HCT116 (cell line): ENCODE measurements around the gene TSSK6. TPM values are rescaled to one million over a fixed set of nuclear protein-coding genes. Genes with fewer than 3 reads are reported as not detected.

Experiments used
- ATAC-seq: fragments of 200-7000 bp; cut with Tn5 transposase; 2 replicates; pipeline ENCODE4 v1.9.1; 2020; ENCODE audit warnings: mild to moderate bottlenecking, moderate library complexity
- BruUV-seq: library from RNA; stranded (reverse); fragments of 400-500 nt; replicated peaks from 2 replicates; lab custom pipeline; 2021; lab: Mats Ljungman, UMichigan
- CTCF ChIA-PET: fragments of 300-600 bp; sonication (Branson Sonifier 250); formaldehyde crosslinking; loops from one replicate; lab custom pipeline; 2021; ENCODE audit warnings: antibody characterized with exemption; lab: Charles Lee
- POLR2A ChIA-PET: fragments of 300-600, 350-600 bp; sonication (Branson Sonifier 250); formaldehyde crosslinking; loops from one replicate; lab custom pipeline; 2021; ENCODE audit warnings: antibody characterized with exemption; lab: Charles Lee
- RAD21 ChIA-PET, 2 experiments: fragments of 300-600 bp; sonication (Branson Sonifier 250); formaldehyde crosslinking; loops; one replicate each; lab custom pipeline; 2023; ENCODE audit warnings: low total read pairs in 2 of 2; ENCODE audit not compliant: uncharacterized antibody in 2 of 2, unreplicated experiment in 2 of 2, low non-redundant PET in 1 of 2; lab: Charles Lee
- DNase-seq: peaks from one replicate; pipeline ENCODE4 v3.0.0-alpha.2; 2010; ENCODE audit warnings: low read depth, low spot score
- H2AFZ ChIP-seq: fragments of 200-600 bp; shearing (Covaris generic), sonication (generic); 2 replicates; pipeline ENCODE4 v1.6.1; 2017; ENCODE audit warnings: low read depth, mixed run types, mixed read lengths, antibody characterized with exemption, low read length; ENCODE audit not compliant: poor library complexity, severe bottlenecking
- H3K27ac ChIP-seq: 2 replicates; pipeline ENCODE4 v1.5.1; 2012; ENCODE audit warnings: low read depth, low read length
- H3K27me3 ChIP-seq: fragments of 200-600 bp; sonication (generic); 2 replicates; pipeline ENCODE4 v1.6.1; 2016; ENCODE audit warnings: mixed run types, low read length, mixed read lengths; ENCODE audit not compliant: insufficient read depth
- H3K36me3 ChIP-seq, 2 experiments: fragments of 200-500 bp in 1 of 2; fragments of 200-600 bp in 1 of 2; sonication (Bioruptor generic) in 1 of 2; sonication (generic) in 1 of 2; 2 replicates each; pipeline versions ENCODE4 v1.5.1 to v1.6.1; 2014 to 2016; ENCODE audit warnings: low read length in 2 of 2, inconsistent platforms in 1 of 2, mixed read lengths in 1 of 2, mixed run types in 1 of 2; ENCODE audit not compliant: insufficient read depth in 2 of 2, control insufficient read depth in 1 of 2
- H3K4me1 ChIP-seq, 2 experiments: fragments of 200-600 bp in 1 of 2; sonication (generic) in 1 of 2; 2 replicates each; pipeline versions ENCODE4 v1.5.1 to v1.6.1; 2012 to 2017; ENCODE audit warnings: low read length in 2 of 2, inconsistent platforms in 1 of 2, mild to moderate bottlenecking in 1 of 2, mixed read lengths in 1 of 2, mixed run types in 1 of 2, moderate library complexity in 1 of 2; ENCODE audit not compliant: insufficient read depth in 2 of 2, control insufficient read depth in 1 of 2
- H3K4me2 ChIP-seq: fragments of 200-600 bp; sonication (generic); 2 replicates; pipeline ENCODE4 v1.6.1; 2017; ENCODE audit warnings: mixed run types, low read length, mixed read lengths
- H3K4me3 ChIP-seq, 2 experiments: fragments of 200-600 bp in 1 of 2; sonication (generic) in 1 of 2; replicated peaks in 1 of 2; 2 replicates each; pipeline ENCODE4 v1.5.1; 2011 to 2016; ENCODE audit warnings: low read length in 2 of 2, control low read depth in 1 of 2, low read depth in 1 of 2, mild to moderate bottlenecking in 1 of 2, mixed read lengths in 1 of 2, mixed run types in 1 of 2
- H3K79me2 ChIP-seq: fragments of 200-600 bp; sonication (generic); 2 replicates; pipeline ENCODE4 v1.6.1; 2017; ENCODE audit warnings: mild to moderate bottlenecking, mixed run types, low read length, moderate library complexity, mixed read lengths; ENCODE audit not compliant: insufficient read depth
- H3K9ac ChIP-seq: fragments of 200-600 bp; sonication (generic); 2 replicates; pipeline ENCODE4 v1.6.1; 2016; ENCODE audit warnings: low read length, mixed read lengths
- H3K9me2 ChIP-seq: fragments of 200-600 bp; sonication (generic), shearing (Covaris generic); 2 replicates; pipeline ENCODE4 v1.6.1; 2017; ENCODE audit warnings: mixed run types, mild to moderate bottlenecking, moderate library complexity; ENCODE audit not compliant: insufficient read depth
- H3K9me3 ChIP-seq, 2 experiments: fragments of 200-500 bp in 1 of 2; fragments of 200-600 bp in 1 of 2; sonication (Bioruptor generic) in 1 of 2; sonication (generic) in 1 of 2; 2 replicates each; pipeline ENCODE4 v1.6.1; 2014 to 2017; ENCODE audit warnings: low read length in 2 of 2, mixed read lengths in 2 of 2, inconsistent platforms in 1 of 2, low read depth in 1 of 2, mild to moderate bottlenecking in 1 of 2, mixed run types in 1 of 2, moderate library complexity in 1 of 2; ENCODE audit not compliant: control insufficient read depth in 1 of 2, insufficient read depth in 1 of 2
- H4K20me1 ChIP-seq: fragments of 200-600 bp; sonication (generic), shearing (Covaris generic); 2 replicates; pipeline ENCODE4 v1.6.1; 2017; ENCODE audit warnings: mixed run types, mild to moderate bottlenecking, moderate library complexity; ENCODE audit not compliant: insufficient read depth
- CEBPB ChIP-seq: IDR thresholded peaks from 2 replicates; pipeline ENCODE4 v1.6.1; 2012; ENCODE audit warnings: low read depth
- EZH2 ChIP-seq: fragments of 200-600 bp; sonication (generic); IDR thresholded peaks from 2 replicates; pipeline ENCODE4 v1.6.1; 2017; ENCODE audit warnings: antibody characterized with exemption, mixed run types
- EZH2phosphoT487 ChIP-seq: fragments of 200-600 bp; IDR thresholded peaks from 2 replicates; pipeline ENCODE4 v1.6.1; 2018; ENCODE audit warnings: antibody characterized with exemption, borderline replicate concordance
- POLR2A ChIP-seq: IDR thresholded peaks from 2 replicates; pipeline ENCODE4 v1.7.0; 2011; ENCODE audit warnings: borderline replicate concordance; ENCODE audit not compliant: insufficient read depth, insufficient read length; ENCODE audit errors: extremely low read depth
- POLR2AphosphoS5 ChIP-seq: IDR thresholded peaks from 2 replicates; pipeline ENCODE4 v1.6.1; 2011; ENCODE audit warnings: mild to moderate bottlenecking, low read depth, low read length, moderate library complexity
- SP1 ChIP-seq: IDR thresholded peaks from 2 replicates; pipeline ENCODE4 v1.6.1; 2012; ENCODE audit warnings: low read depth
- intact Hi-C: fragments of 100-400 bp; cut with micrococcal nuclease; formaldehyde crosslinking; loops from 2 replicates; pipeline ENCODE4 v1.10.0; 2022
- total RNA-seq: library from RNA; stranded (reverse); gene quantifications from one replicate; pipeline ENCODE4 v1.2.1, GENCODE V29; 2021; ENCODE audit not compliant: unreplicated experiment
- TF ChIP-seq, protein P1 (sequence below): IDR thresholded peaks from 2 replicates; pipeline ENCODE4 v1.6.1; 2012; ENCODE audit warnings: low read depth
- TF ChIP-seq, protein P2 (sequence below): IDR thresholded peaks from 2 replicates; pipeline ENCODE4 v1.6.1; 2012
- TF ChIP-seq, protein P3 (sequence below): IDR thresholded peaks from 2 replicates; pipeline ENCODE4 v1.6.1; 2011; ENCODE audit warnings: mild to moderate bottlenecking, low read length, moderate library complexity; ENCODE audit not compliant: insufficient replicate concordance; ENCODE audit errors: extremely low read depth
- TF ChIP-seq, protein P4 (sequence below), 3 experiments: fragments of 200-600 bp in 1 of 3; sonication (generic) in 1 of 3; IDR thresholded peaks in 2 of 3; conservative IDR thresholded peaks in 1 of 3; 2 replicates each; pipeline ENCODE4 v1.5.1; 2012 to 2017; ENCODE audit warnings: low read depth in 2 of 3, low read length in 2 of 3, antibody characterized with exemption in 1 of 3, borderline replicate concordance in 1 of 3, control low read depth in 1 of 3, mild to moderate bottlenecking in 1 of 3, mixed read lengths in 1 of 3, mixed run types in 1 of 3, moderate library complexity in 1 of 3; ENCODE audit not compliant: insufficient read depth in 1 of 3

TSSK6 gene
- total RNA-seq, 1 experiment from 2014 or later = 4.1 TPM

DNA sequence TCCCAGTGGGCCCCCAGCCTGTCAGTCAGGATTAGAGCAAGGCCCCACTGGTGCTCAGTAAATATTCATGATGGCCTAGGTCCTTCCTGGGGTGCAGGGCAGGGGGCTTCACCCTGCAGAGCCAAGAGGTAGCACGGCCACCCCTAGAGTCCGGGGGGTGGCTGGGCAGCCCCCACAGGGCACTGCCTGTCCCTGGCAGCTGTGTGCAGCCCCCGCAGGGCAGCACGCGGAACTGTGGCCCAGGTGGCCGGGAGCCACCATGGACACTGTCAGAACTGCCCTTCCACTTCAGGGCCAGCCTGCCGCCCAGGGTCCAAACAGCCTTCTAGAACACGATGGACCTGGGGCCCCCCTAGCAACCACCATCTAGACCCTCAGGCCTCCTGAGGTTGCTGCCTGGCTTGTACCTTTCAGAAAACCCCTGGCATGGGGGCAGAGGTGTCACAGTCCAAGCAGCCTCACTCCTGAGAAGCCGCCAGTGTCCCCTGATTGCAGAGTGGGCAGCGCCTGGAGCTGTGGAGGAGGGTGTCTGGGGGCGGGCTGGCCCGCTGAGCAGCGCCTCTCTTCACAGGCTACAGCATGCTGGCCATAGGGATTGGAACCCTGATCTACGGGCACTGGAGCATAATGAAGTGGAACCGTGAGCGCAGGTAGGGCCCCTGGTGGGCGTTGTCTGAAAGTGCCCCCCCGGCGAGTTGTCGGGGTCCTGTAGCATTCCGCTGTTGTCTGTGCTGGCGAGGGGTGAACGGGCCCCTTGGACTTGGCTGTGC, 10.4 kb upstream of the TSSK6 start:
- H3K4me3 ChIP-seq = no peak overlapping the region
- H3K4me1 ChIP-seq = no peaks in the 10 kb centered on the region
- no TSS peak for BruUV-seq
- intact Hi-C loops = no loop called here
- no peaks in the 10 kb centered on the region for H3K9me2 ChIP-seq
- ATAC-seq (no peak), DNase-seq (no peak)
- no peak overlapping the region for H3K9ac ChIP-seq
- peaks cover 54% of the 10 kb centered on the region for H3K79me2 ChIP-seq
- H3K9me3 ChIP-seq = no peaks in the 10 kb centered on the region
- H3K27ac ChIP-seq = no peak overlapping the region
- no peaks in the 10 kb centered on the region for H3K27me3 ChIP-seq
- TF ChIP-seq EZH2phosphoT487 (no peak), EZH2 (no peak)
- CTCF ChIA-PET = no interaction called here
- H3K36me3 ChIP-seq = peaks cover 1 to 13% of the 10 kb centered on the region in 2 experiments; a peak in 3 of 4 replicates
- no peaks in the 10 kb centered on the region for H4K20me1 ChIP-seq
- RAD21 ChIA-PET = interaction anchor here in 1 of 2 experiments (0.6 kb wide), 1 partner anchor 27 kb away, joined by 3 read pairs; no protein-coding TSS in a partner anchor
- H3K4me2 ChIP-seq = no peak overlapping the region
- H2AFZ ChIP-seq = no peak overlapping the region
- POLR2A ChIA-PET = no interaction called here

DNA sequence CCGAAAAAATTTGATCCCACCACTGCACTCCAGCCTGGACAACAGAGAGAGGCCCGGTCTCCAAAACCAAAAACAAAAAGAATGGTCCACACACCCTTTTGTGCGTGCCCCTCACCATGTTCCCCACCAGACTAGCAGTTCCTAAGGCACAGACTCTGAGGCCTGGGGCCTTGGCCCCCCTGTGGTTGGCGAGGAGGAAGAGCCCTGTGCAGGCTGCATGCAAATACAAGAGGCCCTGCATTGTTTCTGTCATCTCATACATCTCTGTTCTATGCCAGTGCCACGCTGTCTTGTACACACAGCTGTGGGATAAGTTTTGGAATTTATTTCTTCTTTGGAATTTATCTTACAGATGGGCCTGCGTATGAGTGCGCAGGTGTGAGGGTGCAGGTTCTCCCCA, 8.7 kb upstream of the TSSK6 start:
- H3K4me1 ChIP-seq = no peaks in the 10 kb centered on the region
- POLR2A ChIA-PET = no interaction called here
- no peak overlapping the region for H3K9ac ChIP-seq
- DNase-seq = no peak
- peaks cover 72% of the 10 kb centered on the region for H3K79me2 ChIP-seq
- H3K9me2 ChIP-seq = no peaks in the 10 kb centered on the region
- peaks cover 14 to 20% of the 10 kb centered on the region in 2 experiments; a peak in 3 of 4 replicates for H3K36me3 ChIP-seq
- no peak overlapping the region for H3K27ac ChIP-seq
- H3K4me2 ChIP-seq = no peak overlapping the region
- no peaks in the 10 kb centered on the region for H3K9me3 ChIP-seq
- H3K27me3 ChIP-seq = no peaks in the 10 kb centered on the region
- intact Hi-C loops = no loop called here
- CTCF ChIA-PET = no interaction called here
- BruUV-seq = no TSS peak
- H4K20me1 ChIP-seq = no peaks in the 10 kb centered on the region
- no peak overlapping the region for H3K4me3 ChIP-seq
- no peak for ATAC-seq
- H2AFZ ChIP-seq = no peak overlapping the region
- RAD21 ChIA-PET = no interaction called here
- TF ChIP-seq, protein P1, sequence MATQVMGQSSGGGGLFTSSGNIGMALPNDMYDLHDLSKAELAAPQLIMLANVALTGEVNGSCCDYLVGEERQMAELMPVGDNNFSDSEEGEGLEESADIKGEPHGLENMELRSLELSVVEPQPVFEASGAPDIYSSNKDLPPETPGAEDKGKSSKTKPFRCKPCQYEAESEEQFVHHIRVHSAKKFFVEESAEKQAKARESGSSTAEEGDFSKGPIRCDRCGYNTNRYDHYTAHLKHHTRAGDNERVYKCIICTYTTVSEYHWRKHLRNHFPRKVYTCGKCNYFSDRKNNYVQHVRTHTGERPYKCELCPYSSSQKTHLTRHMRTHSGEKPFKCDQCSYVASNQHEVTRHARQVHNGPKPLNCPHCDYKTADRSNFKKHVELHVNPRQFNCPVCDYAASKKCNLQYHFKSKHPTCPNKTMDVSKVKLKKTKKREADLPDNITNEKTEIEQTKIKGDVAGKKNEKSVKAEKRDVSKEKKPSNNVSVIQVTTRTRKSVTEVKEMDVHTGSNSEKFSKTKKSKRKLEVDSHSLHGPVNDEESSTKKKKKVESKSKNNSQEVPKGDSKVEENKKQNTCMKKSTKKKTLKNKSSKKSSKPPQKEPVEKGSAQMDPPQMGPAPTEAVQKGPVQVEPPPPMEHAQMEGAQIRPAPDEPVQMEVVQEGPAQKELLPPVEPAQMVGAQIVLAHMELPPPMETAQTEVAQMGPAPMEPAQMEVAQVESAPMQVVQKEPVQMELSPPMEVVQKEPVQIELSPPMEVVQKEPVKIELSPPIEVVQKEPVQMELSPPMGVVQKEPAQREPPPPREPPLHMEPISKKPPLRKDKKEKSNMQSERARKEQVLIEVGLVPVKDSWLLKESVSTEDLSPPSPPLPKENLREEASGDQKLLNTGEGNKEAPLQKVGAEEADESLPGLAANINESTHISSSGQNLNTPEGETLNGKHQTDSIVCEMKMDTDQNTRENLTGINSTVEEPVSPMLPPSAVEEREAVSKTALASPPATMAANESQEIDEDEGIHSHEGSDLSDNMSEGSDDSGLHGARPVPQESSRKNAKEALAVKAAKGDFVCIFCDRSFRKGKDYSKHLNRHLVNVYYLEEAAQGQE = no peak
- no peak for TF ChIP-seq POLR2A
- no peak for TF ChIP-seq CEBPB
- no peak for TF ChIP-seq SP1
- TF ChIP-seq, protein P2, sequence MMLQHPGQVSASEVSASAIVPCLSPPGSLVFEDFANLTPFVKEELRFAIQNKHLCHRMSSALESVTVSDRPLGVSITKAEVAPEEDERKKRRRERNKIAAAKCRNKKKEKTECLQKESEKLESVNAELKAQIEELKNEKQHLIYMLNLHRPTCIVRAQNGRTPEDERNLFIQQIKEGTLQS = no peak
- no peak for TF ChIP-seq POLR2AphosphoS5
- TF ChIP-seq, protein P3, sequence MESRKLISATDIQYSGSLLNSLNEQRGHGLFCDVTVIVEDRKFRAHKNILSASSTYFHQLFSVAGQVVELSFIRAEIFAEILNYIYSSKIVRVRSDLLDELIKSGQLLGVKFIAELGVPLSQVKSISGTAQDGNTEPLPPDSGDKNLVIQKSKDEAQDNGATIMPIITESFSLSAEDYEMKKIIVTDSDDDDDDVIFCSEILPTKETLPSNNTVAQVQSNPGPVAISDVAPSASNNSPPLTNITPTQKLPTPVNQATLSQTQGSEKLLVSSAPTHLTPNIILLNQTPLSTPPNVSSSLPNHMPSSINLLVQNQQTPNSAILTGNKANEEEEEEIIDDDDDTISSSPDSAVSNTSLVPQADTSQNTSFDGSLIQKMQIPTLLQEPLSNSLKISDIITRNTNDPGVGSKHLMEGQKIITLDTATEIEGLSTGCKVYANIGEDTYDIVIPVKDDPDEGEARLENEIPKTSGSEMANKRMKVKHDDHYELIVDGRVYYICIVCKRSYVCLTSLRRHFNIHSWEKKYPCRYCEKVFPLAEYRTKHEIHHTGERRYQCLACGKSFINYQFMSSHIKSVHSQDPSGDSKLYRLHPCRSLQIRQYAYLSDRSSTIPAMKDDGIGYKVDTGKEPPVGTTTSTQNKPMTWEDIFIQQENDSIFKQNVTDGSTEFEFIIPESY = no peak
- TF ChIP-seq, protein P4, sequence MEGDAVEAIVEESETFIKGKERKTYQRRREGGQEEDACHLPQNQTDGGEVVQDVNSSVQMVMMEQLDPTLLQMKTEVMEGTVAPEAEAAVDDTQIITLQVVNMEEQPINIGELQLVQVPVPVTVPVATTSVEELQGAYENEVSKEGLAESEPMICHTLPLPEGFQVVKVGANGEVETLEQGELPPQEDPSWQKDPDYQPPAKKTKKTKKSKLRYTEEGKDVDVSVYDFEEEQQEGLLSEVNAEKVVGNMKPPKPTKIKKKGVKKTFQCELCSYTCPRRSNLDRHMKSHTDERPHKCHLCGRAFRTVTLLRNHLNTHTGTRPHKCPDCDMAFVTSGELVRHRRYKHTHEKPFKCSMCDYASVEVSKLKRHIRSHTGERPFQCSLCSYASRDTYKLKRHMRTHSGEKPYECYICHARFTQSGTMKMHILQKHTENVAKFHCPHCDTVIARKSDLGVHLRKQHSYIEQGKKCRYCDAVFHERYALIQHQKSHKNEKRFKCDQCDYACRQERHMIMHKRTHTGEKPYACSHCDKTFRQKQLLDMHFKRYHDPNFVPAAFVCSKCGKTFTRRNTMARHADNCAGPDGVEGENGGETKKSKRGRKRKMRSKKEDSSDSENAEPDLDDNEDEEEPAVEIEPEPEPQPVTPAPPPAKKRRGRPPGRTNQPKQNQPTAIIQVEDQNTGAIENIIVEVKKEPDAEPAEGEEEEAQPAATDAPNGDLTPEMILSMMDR (IDR thresholded peaks at IDR 0.05 in 2 of 3, conservative IDR thresholded peaks at IDR 0.05 in 1 of 3; ENCODE audit: borderline replicate concordance in 1 of 3, insufficient read depth in 1 of 3, low read depth in 2 of 3, low read length in 2 of 3) = no peak
